Measurements from ENCODE around the gene C2CD4D. TPM values are rescaled to one million over a fixed set of nuclear protein-coding genes. Genes with fewer than 3 reads are reported as not detected.

The C2CD4D gene
- total RNA-seq, 1 experiment from 2014 or later, result 0.23 TPM

DNA sequence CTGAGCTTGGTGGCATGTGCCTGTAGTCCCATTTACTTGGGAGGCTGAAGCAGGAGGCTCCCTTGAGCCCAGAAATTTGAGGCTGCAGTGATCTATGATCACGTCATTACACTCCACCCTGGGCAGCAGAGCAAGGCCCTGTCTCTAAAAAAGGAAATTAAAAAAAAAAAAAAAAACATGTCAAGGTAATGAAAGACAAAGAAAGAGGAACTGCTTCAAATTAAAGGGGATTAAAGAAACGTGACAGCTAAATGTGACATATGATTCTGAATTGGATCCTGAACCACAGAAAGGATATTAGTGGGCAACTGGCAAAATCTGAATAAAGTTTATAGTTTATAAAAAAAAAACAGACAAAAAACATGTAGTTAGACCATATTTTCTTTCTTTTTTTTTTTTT is 3.8 kb upstream of the C2CD4D start:
- CTCF ChIA-PET, result interaction anchor here (0.6 kb wide), 1 partner anchor 249 kb away, joined by 3 read pairs; no protein-coding TSS in a partner anchor
- no peak overlapping the region for H3K4me3 Mint-ChIP-seq (ENCODE audit: unreplicated experiment)
- Histone ChIP-seq H3K27me3 (replicated peaks; ENCODE audit: control insufficient read depth, insufficient read depth, low read length) (no peaks in the 10 kb centered on the region), H3K4me3 (ENCODE audit: low read depth, low read length) (no peak overlapping the region), H3K9me3 (no peaks in the 10 kb centered on the region), H3K36me3 (ENCODE audit: control insufficient read depth, insufficient read depth, low read length) (no peaks in the 10 kb centered on the region; the same call in 1 of the 2 replicates), H3K4me1 (no peaks in the 10 kb centered on the region; the same call in 1 of the 2 replicates)
- intact Hi-C loops (cut with micrococcal nuclease; ENCODE audit: unreplicated experiment), result no loop called here
- no peak overlapping the region for H3K27ac Mint-ChIP-seq (ENCODE audit: unreplicated experiment)
- H3K27me3 Mint-ChIP-seq (ENCODE audit: insufficient read depth, unreplicated experiment), result peaks cover 3% of the 10 kb centered on the region
- no peak for DNase-seq
- H3K9me3 Mint-ChIP-seq (ENCODE audit: unreplicated experiment), result no peaks in the 10 kb centered on the region
- no TSS peak for BruUV-seq (replicated peaks)
- TF ChIP-seq, protein P1, sequence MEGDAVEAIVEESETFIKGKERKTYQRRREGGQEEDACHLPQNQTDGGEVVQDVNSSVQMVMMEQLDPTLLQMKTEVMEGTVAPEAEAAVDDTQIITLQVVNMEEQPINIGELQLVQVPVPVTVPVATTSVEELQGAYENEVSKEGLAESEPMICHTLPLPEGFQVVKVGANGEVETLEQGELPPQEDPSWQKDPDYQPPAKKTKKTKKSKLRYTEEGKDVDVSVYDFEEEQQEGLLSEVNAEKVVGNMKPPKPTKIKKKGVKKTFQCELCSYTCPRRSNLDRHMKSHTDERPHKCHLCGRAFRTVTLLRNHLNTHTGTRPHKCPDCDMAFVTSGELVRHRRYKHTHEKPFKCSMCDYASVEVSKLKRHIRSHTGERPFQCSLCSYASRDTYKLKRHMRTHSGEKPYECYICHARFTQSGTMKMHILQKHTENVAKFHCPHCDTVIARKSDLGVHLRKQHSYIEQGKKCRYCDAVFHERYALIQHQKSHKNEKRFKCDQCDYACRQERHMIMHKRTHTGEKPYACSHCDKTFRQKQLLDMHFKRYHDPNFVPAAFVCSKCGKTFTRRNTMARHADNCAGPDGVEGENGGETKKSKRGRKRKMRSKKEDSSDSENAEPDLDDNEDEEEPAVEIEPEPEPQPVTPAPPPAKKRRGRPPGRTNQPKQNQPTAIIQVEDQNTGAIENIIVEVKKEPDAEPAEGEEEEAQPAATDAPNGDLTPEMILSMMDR (IDR thresholded peaks at IDR 0.05; ENCODE audit: insufficient read depth in 1 of 2, low read depth in 1 of 2, low read length in 1 of 2, severe bottlenecking in 1 of 2, unreplicated experiment in 1 of 2), result no peak
- peaks cover 7% of the 10 kb centered on the region for H3K4me1 Mint-ChIP-seq (ENCODE audit: low read depth, unreplicated experiment)
- POLR2A ChIA-PET, result no interaction called here
- peaks cover 8% of the 10 kb centered on the region for H3K36me3 Mint-ChIP-seq (ENCODE audit: insufficient read depth, unreplicated experiment)

DNA sequence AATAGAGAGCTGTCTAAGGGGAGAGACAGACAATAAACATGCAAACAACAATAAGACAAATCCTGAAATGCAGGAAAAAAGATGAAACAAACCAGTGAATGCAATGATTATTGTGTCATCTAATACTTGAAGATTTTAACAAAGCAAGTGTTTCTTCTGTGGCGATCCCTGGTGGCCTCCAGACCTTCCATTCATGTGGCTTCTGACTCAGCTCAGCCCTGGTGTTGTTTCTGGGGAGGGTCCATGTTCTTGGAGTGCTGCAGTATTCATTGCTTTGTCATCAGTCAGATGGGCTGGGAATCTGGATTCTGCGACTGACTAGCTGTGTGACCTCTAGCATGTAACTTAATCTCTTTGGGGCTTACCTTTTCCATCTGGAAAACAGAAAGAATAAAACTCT is 1.5 kb upstream of the C2CD4D start:
- Mint-ChIP-seq H3K27me3 (ENCODE audit: insufficient read depth, unreplicated experiment) (peaks cover 3% of the 10 kb centered on the region), H3K27ac (ENCODE audit: unreplicated experiment) (no peak overlapping the region), H3K4me3 (ENCODE audit: unreplicated experiment) (peak overlapping the region; percentile 93), H3K4me1 (ENCODE audit: low read depth, unreplicated experiment) (peaks cover 19% of the 10 kb centered on the region), H3K36me3 (ENCODE audit: insufficient read depth, unreplicated experiment) (peaks cover 15% of the 10 kb centered on the region), H3K9me3 (ENCODE audit: unreplicated experiment) (no peaks in the 10 kb centered on the region)
- no peak for DNase-seq
- Histone ChIP-seq H3K9me3 (no peaks in the 10 kb centered on the region), H3K4me3 (ENCODE audit: low read depth, low read length) (no peak overlapping the region), H3K36me3 (ENCODE audit: control insufficient read depth, insufficient read depth, low read length) (no peaks in the 10 kb centered on the region; the same call in 1 of the 2 replicates), H3K4me1 (peaks cover 7% of the 10 kb centered on the region), H3K27me3 (replicated peaks; ENCODE audit: control insufficient read depth, insufficient read depth, low read length) (no peaks in the 10 kb centered on the region)
- ChIA-PET POLR2A (no interaction called here), CTCF (no interaction called here)
- TF ChIP-seq, protein P1 (IDR thresholded peaks at IDR 0.05; ENCODE audit: insufficient read depth in 1 of 2, low read depth in 1 of 2, low read length in 1 of 2, severe bottlenecking in 1 of 2, unreplicated experiment in 1 of 2), result no peak
- intact Hi-C loops (cut with micrococcal nuclease; ENCODE audit: unreplicated experiment), result no loop called here
- BruUV-seq (replicated peaks), result no TSS peak

DNA sequence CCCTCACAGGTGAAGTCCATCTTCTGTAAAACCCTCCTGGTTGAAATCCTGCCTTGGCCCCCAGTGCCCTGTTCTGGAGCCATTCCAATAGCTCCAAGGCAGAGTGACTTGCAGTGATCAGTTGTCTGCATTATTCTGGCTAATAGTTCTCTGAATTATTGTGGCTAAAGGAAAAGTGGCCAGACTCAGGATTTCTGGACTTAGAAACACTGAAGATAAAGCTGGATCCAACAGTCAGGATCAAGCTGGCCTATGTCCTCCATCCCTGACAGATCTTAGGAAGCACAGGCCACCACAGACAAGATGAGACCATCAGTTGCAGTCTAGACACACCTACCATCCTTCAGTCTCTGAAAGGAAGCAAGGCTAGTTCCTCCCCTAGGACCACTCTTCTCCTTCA is 801 bp upstream of the C2CD4D start:
- intact Hi-C loops (cut with micrococcal nuclease; ENCODE audit: unreplicated experiment), result no loop called here
- Histone ChIP-seq H3K9me3 (no peaks in the 10 kb centered on the region), H3K4me1 (peaks cover 14% of the 10 kb centered on the region), H3K36me3 (ENCODE audit: control insufficient read depth, insufficient read depth, low read length) (no peaks in the 10 kb centered on the region; the same call in 1 of the 2 replicates), H3K27me3 (replicated peaks; ENCODE audit: control insufficient read depth, insufficient read depth, low read length) (no peaks in the 10 kb centered on the region), H3K4me3 (ENCODE audit: low read depth, low read length) (peak overlapping the region; percentile 57)
- TF ChIP-seq, protein P1 (IDR thresholded peaks at IDR 0.05; ENCODE audit: insufficient read depth in 1 of 2, low read depth in 1 of 2, low read length in 1 of 2, severe bottlenecking in 1 of 2, unreplicated experiment in 1 of 2), result no peak
- peaks cover 26% of the 10 kb centered on the region for H3K4me1 Mint-ChIP-seq (ENCODE audit: low read depth, unreplicated experiment)
- H3K9me3 Mint-ChIP-seq (ENCODE audit: unreplicated experiment), result no peaks in the 10 kb centered on the region
- peak overlapping the region; percentile 93 for H3K4me3 Mint-ChIP-seq (ENCODE audit: unreplicated experiment)
- peak overlapping the region; percentile 88 for H3K27ac Mint-ChIP-seq (ENCODE audit: unreplicated experiment)
- peaks cover 15% of the 10 kb centered on the region for H3K36me3 Mint-ChIP-seq (ENCODE audit: insufficient read depth, unreplicated experiment)
- ChIA-PET POLR2A (interaction anchor here (0.7 to 1.0 kb wide), 3 partner anchors 13 to 293 kb away, joined by 3 to 4 read pairs (median 3); partner anchors contain the start of genes MRPL9 and THEM5), CTCF (interaction anchor here (1.1 to 1.6 kb wide), 3 partner anchors 12 to 78 kb away, joined by 3 to 5 read pairs (median 4); partner anchors contain the start of gene MRPL9)
- peaks cover 3% of the 10 kb centered on the region for H3K27me3 Mint-ChIP-seq (ENCODE audit: insufficient read depth, unreplicated experiment)
- no peak for DNase-seq
- TSS peak; percentile 76 for BruUV-seq (replicated peaks)
